ENCODE data around the gene MCCC2.
"Not testable (repeated sequence)": the region's sequence is repeated elsewhere in the genome, so short reads cannot be mapped to it uniquely, and the experiment has no call there.

GRCh38 chr5:71664615-71665014 is 77.5 kb downstream of the MCCC2 start:
- not testable (repeated sequence) for TF ChIP-seq POLR2A (IDR thresholded peaks at IDR 0.05; ENCODE audit: low read depth, low read length); POLR2AphosphoS5 (IDR thresholded peaks at IDR 0.05; ENCODE audit: low read depth, low read length); TAF1 (IDR thresholded peaks at IDR 0.05; ENCODE audit: low read depth, low read length); SPI1 (IDR thresholded peaks at IDR 0.05; ENCODE audit: low read depth, low read length); POU2F2 (IDR thresholded peaks at IDR 0.05; ENCODE audit: low read depth, low read length); PAX5 (IDR thresholded peaks at IDR 0.05; ENCODE audit: insufficient read depth, low read length, severe bottlenecking)

All from GM12891 (cell line).